HEK293 (cell line): ENCODE data around the gene CSF1.

Experiments used
- ZBTB8A ChIP-seq: fragments of 450-650 bp; formaldehyde crosslinking; IDR thresholded peaks from 2 replicates; pipeline ENCODE4 v1.5.1; 2016; ENCODE audit warnings: missing biosample characterization, missing genetic modification characterization
- ZEB2 ChIP-seq: fragments of 450-650 bp; formaldehyde crosslinking; IDR thresholded peaks from 2 replicates; pipeline ENCODE4 v1.5.1; 2016; ENCODE audit warnings: missing biosample characterization, missing genetic modification characterization
- ZNF274 ChIP-seq, 2 experiments: fragments of 200-500 bp in 1 of 2; fragments of 450-650 bp in 1 of 2; sonication (Bioruptor generic) in 1 of 2; formaldehyde crosslinking in 1 of 2; IDR thresholded peaks; 2 replicates each; pipeline versions ENCODE4 v1.5.1 to v1.6.1; 2014 to 2016; ENCODE audit warnings: borderline replicate concordance in 1 of 2, inconsistent platforms in 1 of 2, low read length in 1 of 2, missing biosample characterization in 1 of 2, missing genetic modification characterization in 1 of 2
- ZNF629 ChIP-seq: fragments of 450-650 bp; formaldehyde crosslinking; IDR thresholded peaks from 2 replicates; pipeline ENCODE4 v1.5.1; 2017; ENCODE audit warnings: missing biosample characterization, missing genetic modification characterization
- ZNF830 ChIP-seq: fragments of 450-650 bp; IDR thresholded peaks from 2 replicates; pipeline ENCODE4 v1.5.0; 2018; ENCODE audit warnings: missing biosample characterization, missing genetic modification characterization, low read depth, mild to moderate bottlenecking, moderate library complexity
- ZSCAN16 ChIP-seq: fragments of 450-650 bp; formaldehyde crosslinking; IDR thresholded peaks from 2 replicates; pipeline ENCODE4 v1.5.1; 2016; ENCODE audit warnings: missing biosample characterization, missing genetic modification characterization
- TF ChIP-seq, protein P1 (sequence below): fragments of 450-650 bp; formaldehyde crosslinking; IDR thresholded peaks from 2 replicates; pipeline ENCODE4 v1.5.1; 2016; ENCODE audit warnings: missing biosample characterization, missing genetic modification characterization

DNA sequence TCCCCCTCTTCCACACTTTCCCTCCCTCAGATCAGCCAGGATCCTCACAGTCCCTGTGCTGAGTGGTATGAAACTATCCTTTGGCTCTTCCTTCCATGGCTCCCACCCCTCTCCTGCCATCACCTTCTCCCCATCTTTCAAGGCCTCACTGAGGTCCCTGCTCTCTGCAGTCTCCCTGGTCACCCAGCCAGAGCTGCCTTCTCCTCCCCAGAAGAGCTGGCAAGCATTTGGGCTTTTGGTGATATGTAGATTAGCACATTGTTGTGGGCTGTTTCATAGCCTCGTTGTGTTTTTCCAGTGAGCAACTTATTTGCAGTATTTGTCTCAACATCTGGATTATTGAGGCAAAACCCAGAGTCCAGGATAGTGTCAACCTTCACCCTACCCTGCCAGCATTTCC lies 2.2 kb downstream of the CSF1 start:
- TF ChIP-seq, protein P1, sequence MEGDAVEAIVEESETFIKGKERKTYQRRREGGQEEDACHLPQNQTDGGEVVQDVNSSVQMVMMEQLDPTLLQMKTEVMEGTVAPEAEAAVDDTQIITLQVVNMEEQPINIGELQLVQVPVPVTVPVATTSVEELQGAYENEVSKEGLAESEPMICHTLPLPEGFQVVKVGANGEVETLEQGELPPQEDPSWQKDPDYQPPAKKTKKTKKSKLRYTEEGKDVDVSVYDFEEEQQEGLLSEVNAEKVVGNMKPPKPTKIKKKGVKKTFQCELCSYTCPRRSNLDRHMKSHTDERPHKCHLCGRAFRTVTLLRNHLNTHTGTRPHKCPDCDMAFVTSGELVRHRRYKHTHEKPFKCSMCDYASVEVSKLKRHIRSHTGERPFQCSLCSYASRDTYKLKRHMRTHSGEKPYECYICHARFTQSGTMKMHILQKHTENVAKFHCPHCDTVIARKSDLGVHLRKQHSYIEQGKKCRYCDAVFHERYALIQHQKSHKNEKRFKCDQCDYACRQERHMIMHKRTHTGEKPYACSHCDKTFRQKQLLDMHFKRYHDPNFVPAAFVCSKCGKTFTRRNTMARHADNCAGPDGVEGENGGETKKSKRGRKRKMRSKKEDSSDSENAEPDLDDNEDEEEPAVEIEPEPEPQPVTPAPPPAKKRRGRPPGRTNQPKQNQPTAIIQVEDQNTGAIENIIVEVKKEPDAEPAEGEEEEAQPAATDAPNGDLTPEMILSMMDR (tag by site-specific recombination) = no peak
- TF ChIP-seq ZNF274 (IDR thresholded peaks at IDR 0.05; ENCODE audit: low read length) (no peak), ZNF274 (tag by site-specific recombination; IDR thresholded peaks at IDR 0.05; ENCODE audit: borderline replicate concordance) (no peak), ZEB2 (tag by site-specific recombination) (no peak), ZNF629 (tag by site-specific recombination) (no peak), ZSCAN16 (tag by site-specific recombination) (no peak), ZBTB8A (tag by site-specific recombination) (no peak), ZNF830 (tag by site-specific recombination) (no peak)
